IMR-90 (cell line): Measurements from ENCODE around the gene GDNF.

Source experiments
- BHLHE40 ChIP-seq: fragments of 150-350 bp; IDR thresholded peaks from 2 replicates; pipeline ENCODE4 v1.6.1; 2016; ENCODE audit warnings: mild to moderate bottlenecking, low read depth, low read length
- CTCF ChIP-seq: conservative IDR thresholded peaks from 2 replicates; pipeline ENCODE4 v1.5.1; 2012; ENCODE audit warnings: mild to moderate bottlenecking, low read depth, low read length, improper control_type of control experiment
- FOS ChIP-seq: fragments of 150-350 bp; IDR thresholded peaks from 2 replicates; pipeline ENCODE4 v1.6.1; 2016; ENCODE audit warnings: low read depth, low read length
- MAFK ChIP-seq: IDR thresholded peaks from 2 replicates; pipeline ENCODE4 v1.6.1; 2012; ENCODE audit warnings: low read depth, low read length, improper control_type of control experiment
- MXI1 ChIP-seq: IDR thresholded peaks from 2 replicates; pipeline ENCODE4 v1.6.1; 2012; ENCODE audit warnings: low read depth, mild to moderate bottlenecking, low read length, moderate library complexity, borderline replicate concordance
- POLR2A ChIP-seq: IDR thresholded peaks from 2 replicates; pipeline ENCODE4 v1.6.1; 2012; ENCODE audit warnings: mild to moderate bottlenecking, low read depth, low read length
- RFX5 ChIP-seq: IDR thresholded peaks from 2 replicates; pipeline ENCODE4 v1.8.0; 2012; ENCODE audit warnings: low read depth, mild to moderate bottlenecking, low read length, moderate library complexity
- SMC3 ChIP-seq: fragments of 150-350 bp; IDR thresholded peaks from 2 replicates; pipeline ENCODE4 v1.6.1; 2016; ENCODE audit warnings: low read depth, mild to moderate bottlenecking, antibody characterized with exemption, low read length, moderate library complexity

GRCh38 chr5:37823433-37824152 lies 16.2 kb downstream of the GDNF start:
- TF ChIP-seq CTCF (no peak), BHLHE40 (no peak), POLR2A (no peak), SMC3 (no peak), FOS (no peak), MXI1 (no peak), RFX5 (no peak), MAFK (no peak)
